ENCODE measurements around the gene SCGB1C1.
"Not testable (repeated sequence)": the region's sequence is repeated elsewhere in the genome, so short reads cannot be mapped to it uniquely, and the experiment has no call there.

SCGB1C1 gene

DNA sequence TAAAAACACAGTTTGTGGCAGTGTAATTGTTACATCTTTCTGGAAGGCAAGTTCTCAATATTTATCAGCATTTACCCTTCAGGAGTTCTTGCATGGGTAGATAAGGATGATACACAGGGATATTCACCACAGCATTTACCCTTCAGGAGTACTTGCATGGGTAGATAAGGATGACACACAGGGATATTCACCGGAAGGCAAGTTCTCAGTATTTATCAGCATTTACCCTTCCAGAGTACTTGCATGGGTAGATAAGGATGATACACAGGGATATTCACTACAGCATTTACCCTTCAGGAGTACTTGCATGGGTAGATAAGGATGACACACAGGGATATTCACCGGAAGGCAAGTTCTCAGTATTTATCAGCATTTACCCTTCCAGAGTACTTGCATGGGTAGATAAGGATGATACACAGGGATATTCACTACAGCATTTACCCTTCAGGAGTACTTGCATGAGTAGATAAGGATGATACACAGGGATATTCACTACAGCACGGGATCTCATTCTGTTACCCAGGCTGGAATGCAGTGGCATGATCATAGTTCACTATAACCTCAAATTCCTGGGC is 27.9 kb downstream of the SCGB1C1 start:
- DNase-seq: not testable (repeated sequence)

GRCh38 chr11:221539-221938 is 28.7 kb downstream of the SCGB1C1 start:
- DNase-seq: no peak

- no peak for DNase-seq
These were observed 29.3 kb downstream of the SCGB1C1 start for GRCh38 chr11:221998-222789.

- no peak for DNase-seq
These were observed 30.3 kb downstream of the SCGB1C1 start for GRCh38 chr11:223026-223789.

DNA sequence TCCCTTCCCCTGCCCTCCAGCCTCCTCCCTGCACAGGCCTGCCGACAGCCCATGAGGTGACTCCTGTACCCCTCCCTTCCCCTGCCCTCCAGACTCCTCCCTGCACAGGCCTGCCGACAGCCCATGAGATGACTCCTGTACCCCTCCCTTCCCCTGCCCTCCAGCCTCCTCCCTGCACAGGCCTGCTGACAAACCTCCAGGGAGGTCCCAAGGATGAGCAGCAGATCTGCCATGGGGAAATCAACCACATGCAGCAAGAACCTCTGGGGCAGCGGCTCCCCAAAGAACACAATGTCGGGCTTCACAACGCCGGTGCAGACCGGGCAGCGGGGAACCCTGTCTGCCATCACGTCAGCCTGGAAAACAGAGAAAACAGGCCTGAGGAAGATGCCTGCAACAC is 31.0 kb downstream of the SCGB1C1 start:
- no peak for DNase-seq

DNA sequence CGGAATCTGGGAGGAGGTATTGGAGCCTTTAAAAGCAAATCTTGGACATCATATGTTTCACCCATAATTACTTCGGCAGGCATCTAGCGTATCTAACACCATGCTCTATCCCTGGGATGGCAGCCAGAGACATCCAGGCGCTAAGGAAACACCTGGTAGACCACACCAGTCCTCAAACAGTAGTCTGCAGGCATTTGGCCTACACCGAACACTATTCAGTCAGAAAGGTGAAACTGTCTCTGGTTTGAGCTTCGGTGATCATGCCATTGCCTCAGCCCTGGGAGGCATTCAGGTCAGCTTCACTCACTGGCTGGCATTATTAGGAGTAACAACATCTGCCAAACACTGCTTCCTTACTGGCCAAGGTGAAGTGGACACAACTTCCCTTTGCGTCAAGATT is 31.5 kb downstream of the SCGB1C1 start:
- no peak for DNase-seq

DNA sequence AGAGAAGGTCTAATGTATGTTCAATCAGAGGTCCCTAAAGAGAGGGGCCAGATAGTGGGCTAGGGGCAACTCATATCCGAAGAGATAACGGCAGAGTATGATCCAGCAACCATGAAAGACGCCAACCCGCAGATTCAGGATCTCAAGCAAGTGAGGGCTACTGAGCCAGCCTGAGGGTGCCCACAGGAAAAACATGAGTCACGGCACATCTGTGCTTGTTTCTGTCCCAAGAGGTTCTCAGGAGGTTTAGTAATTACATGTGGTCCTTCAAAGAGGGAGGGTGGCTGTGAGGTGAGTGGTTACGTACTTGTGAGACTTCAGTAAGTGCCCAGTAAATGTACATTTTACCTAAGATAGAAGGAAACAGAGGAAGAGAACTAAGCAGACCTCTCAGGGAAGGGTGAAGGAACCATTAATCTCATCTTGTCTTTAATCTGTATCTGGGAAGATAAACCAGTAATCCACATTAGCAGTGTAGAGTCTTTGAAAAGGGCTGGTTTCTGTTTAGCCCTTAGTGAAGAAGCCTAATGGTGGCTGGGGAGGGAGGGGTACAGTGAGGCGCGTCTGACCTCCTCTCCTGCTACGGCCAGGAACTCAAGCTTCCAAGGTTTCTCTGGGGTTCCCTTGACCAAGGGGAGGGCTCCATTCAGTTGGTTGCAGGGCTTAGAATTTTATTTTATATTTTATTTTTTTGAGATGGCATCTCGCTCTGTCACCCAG is 33.0 kb downstream of the SCGB1C1 start:
- DNase-seq: no peak

DNA sequence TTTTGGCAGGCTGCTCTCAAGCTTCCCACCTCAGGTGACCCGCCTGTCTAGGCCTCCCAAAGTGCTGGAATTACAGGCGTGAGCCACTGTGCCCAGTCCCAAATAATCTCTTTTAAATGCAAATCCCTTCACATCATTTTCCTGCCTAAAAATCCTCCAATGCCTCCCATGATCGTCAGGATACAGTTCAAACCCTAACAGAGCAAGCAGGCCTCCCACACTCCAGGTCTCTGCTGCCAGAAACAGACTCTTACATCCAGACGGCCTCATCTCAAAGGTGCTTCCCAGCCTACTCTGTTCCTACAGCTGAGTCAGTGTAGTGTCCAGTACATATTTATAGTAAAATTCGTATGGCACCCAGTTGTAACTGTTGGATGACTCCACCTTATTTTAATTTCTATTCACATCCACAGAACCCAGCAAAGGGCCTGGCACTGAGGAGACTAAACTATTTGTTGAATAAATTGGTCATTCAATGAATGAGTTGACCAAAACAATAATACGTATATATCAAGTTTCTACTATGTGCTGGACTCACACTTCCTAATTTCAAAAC is 35.0 kb downstream of the SCGB1C1 start:
- DNase-seq: no peak

- no peak for DNase-seq
These were observed 37.6 kb downstream of the SCGB1C1 start for GRCh38 chr11:230431-230830.

DNA sequence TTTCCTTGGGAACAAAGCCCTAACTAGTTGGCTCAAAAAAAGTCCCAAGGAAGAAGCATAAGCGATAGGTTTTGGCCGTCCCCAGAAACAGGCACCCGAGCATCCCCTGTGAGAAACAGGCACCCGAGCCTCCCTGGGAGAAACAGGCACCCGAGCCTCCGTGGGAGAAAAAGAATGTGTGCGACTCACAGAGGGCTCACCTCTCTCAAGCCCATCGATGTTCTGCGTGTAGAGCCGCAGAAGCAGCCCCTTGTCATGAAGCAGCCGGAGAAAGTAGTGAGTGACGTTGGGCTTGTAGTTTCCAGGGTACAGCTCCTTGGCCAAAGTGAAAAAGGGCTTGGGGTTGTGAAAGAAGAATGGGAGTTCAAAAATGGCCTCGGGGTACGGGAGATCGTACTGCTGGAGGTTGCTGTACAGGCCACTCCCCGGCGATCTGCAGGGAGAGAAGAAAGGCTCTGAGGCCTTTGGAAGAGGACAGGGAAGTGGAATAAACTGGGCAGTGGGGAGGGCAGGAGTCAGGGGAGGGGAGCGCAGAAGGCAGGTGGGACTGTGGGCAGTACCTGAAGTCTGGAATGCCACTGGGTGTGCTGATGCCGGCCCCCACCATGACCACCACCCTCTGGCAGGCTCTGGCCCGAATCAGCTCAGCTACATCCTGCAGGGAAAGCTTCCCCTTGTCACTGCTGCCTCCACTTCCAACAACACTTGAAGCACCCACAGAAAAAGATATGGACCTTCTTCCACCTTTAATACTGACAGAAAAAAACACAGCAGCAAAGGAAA is 40.1 kb downstream of the SCGB1C1 start:
- DNase-seq: no peak

- DNase-seq: no peak
These were observed 42.3 kb downstream of the SCGB1C1 start for GRCh38 chr11:235180-235579.

- no peak for DNase-seq
These were observed 42.7 kb downstream of the SCGB1C1 start for GRCh38 chr11:235609-235996.

- no peak for DNase-seq
These were observed 43.3 kb downstream of the SCGB1C1 start, which contains the start of gene SIRT3 for GRCh38 chr11:235997-236773. TSS of gene SIRT3 (minus strand) at chr11:236342. CDS start at chr11:236328, 14 bp downstream.

DNA sequence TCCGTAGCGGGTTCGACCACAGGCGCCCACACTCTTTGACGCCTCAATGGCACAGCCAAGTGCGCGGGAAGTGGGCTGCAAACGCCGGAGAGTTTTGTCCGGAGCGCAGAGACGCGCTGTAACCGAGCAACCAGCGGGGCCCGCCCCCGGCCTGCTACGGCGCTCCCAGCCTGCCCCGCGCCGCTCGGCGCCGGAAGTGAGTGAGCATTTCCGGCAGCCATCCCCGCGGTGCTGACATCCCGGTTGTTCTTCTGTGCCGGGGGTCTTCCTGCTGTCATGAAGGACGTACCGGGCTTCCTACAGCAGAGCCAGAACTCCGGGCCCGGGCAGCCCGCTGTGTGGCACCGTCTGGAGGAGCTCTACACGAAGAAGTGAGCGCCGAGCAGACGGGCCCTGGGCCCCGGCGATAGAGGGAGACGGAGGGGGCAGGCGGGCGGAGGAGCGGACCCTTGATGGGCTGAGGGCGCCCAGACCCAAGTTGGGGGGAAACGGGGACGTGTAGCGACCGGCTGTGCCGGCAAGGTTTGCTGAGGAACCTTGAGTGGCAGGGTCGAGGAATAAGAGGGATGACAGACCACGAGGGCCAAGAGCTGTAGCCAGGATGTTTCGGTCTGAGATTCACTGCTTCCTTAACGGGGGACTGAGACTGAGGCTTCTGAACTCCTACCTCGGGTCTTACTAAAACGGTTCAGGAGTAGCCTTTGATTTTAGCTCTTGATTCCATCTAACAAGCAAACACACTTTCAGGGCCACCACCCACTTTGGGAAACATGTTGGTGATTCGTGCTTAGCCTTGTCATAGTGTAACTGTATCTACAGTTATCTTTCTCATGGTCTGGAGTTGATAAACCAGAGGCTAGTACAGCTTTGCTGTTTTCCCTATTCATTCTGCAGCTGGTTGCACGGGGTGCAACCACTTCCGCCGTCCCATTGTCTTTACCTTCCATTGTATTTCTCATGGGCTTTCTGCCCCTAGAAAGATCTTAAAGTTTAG is 44.2 kb downstream of the SCGB1C1 start, which contains the start of gene PSMD13:
PSMD13 (plus strand) TSS at position 203 of the 994 bp plus-strand sequence; CDS start at position 277, 74 bp downstream.
- no peak for DNase-seq

DNA sequence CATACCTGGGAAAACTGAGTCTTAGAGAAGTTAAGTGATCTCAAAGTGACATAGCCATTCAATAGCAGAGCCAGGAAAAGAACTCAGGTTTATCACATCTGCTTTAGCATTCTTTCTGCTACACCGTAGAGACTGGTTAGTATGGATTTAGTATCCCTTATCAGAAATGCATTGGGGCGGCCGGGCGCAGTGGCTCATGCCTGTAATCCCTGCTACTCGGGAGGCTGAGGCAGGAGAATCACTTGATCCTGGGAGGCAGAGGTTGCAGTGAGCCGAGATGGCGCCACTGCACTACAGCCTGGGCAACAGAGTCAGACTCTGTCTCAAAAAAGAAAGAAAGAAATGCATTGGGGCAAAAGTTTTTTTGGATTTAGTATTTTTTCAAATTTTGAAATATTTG is 45.5 kb downstream of the SCGB1C1 start:
- not testable (repeated sequence) for DNase-seq

DNA sequence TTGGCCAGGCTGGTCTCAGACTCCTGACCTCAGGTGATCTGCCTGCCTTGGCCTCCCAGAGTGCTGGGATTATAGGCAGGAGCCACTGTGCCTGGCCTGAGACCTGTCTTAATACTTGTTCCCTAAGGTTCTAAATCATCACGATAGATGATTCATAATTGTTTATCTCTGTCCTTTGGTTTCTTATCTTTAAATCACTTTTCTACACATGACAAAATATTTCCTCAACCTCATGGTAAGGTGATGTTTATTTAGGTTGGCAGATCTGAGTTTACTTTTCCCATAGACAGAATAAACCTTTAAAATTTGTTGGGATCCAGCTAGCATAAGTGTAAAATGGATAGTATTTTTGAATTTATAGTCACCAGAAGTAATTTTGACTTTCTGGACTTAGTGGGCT is 47.4 kb downstream of the SCGB1C1 start:
- no peak for DNase-seq

GRCh38 chr11:241634-242033 is 48.8 kb downstream of the SCGB1C1 start:
- no peak for DNase-seq
